OCI-LY1 (cell line): ENCODE measurements around the gene HNRNPF.

ENCODE experiments used
- H2AFZ ChIP-seq: fragments of 200-600 bp; sonication (generic), shearing (Covaris generic); 2 replicates; pipeline ENCODE4 v1.6.0; 2014; ENCODE audit warnings: antibody characterized with exemption, mild to moderate bottlenecking, low read length
- H3F3A ChIP-seq: fragments of 200-600 bp; sonication (generic), shearing (Covaris generic); 2 replicates; pipeline ENCODE4 v1.6.0; 2014; ENCODE audit warnings: mild to moderate bottlenecking, antibody characterized with exemption, low read length, moderate library complexity; ENCODE audit not compliant: insufficient read depth
- H3K27ac ChIP-seq: fragments of 200-600 bp; sonication (generic); 2 replicates; pipeline ENCODE4 v1.5.1; 2014; ENCODE audit warnings: low read length, mixed run types, mild to moderate bottlenecking, low read depth; ENCODE audit not compliant: poor library complexity, severe bottlenecking
- H3K27me3 ChIP-seq: fragments of 200-600 bp; sonication (generic); 2 replicates; pipeline ENCODE4 v1.6.0; 2014; ENCODE audit warnings: antibody characterized with exemption, mild to moderate bottlenecking, low read length, moderate library complexity; ENCODE audit not compliant: insufficient read depth
- H3K36me3 ChIP-seq: fragments of 200-600 bp; sonication (generic); 2 replicates; pipeline ENCODE4 v1.6.1; 2014; ENCODE audit warnings: mild to moderate bottlenecking, antibody characterized with exemption, low read length, moderate library complexity, mixed read lengths; ENCODE audit not compliant: insufficient read depth
- H3K4me1 ChIP-seq: fragments of 200-600 bp; sonication (generic); 2 replicates; pipeline ENCODE4 v1.5.1; 2014; ENCODE audit warnings: mild to moderate bottlenecking, low read length, moderate library complexity; ENCODE audit not compliant: insufficient read depth, severe bottlenecking
- H3K4me2 ChIP-seq: fragments of 200-600 bp; sonication (generic), shearing (Covaris generic); 2 replicates; pipeline ENCODE4 v1.6.1; 2014; ENCODE audit warnings: low read length
- H3K4me3 ChIP-seq: fragments of 200-600 bp; sonication (generic); 2 replicates; pipeline ENCODE4 v1.5.1; 2014; ENCODE audit warnings: low read length, low read depth, mild to moderate bottlenecking, mixed read lengths; ENCODE audit not compliant: poor library complexity, severe bottlenecking
- H3K79me2 ChIP-seq: fragments of 200-600 bp; shearing (Covaris generic); 2 replicates; pipeline ENCODE4 v1.6.1; 2016; ENCODE audit warnings: mixed run types, low read length, mixed read lengths; ENCODE audit not compliant: insufficient read depth
- H3K9ac ChIP-seq: fragments of 200-600 bp; sonication (generic), shearing (Covaris generic); 2 replicates; pipeline ENCODE4 v1.6.1; 2014; ENCODE audit warnings: mild to moderate bottlenecking, low read length, mixed read lengths
- H3K9me2 ChIP-seq: fragments of 200-600 bp; sonication (generic), shearing (Covaris generic); 2 replicates; pipeline ENCODE4 v1.6.1; 2014; ENCODE audit warnings: low read depth, mild to moderate bottlenecking, low read length, mixed read lengths
- H3K9me3 ChIP-seq: fragments of 200-600 bp; shearing (Covaris generic); 2 replicates; pipeline ENCODE4 v1.6.1; 2014; ENCODE audit warnings: low read length, mixed read lengths
- H4K20me1 ChIP-seq: fragments of 200-600 bp; sonication (generic), shearing (Covaris generic); 2 replicates; pipeline ENCODE4 v1.6.0; 2016; ENCODE audit warnings: mild to moderate bottlenecking, low read length; ENCODE audit not compliant: insufficient read depth
- CTCF ChIP-seq: fragments of 200-600 bp; sonication (generic), shearing (Covaris generic); IDR thresholded peaks from 2 replicates; pipeline ENCODE4 v1.5.1; 2017; ENCODE audit warnings: mild to moderate bottlenecking, antibody characterized with exemption, low read length, moderate library complexity, mixed read lengths
- EZH2 ChIP-seq: fragments of 200-600 bp; sonication (generic), shearing (Covaris generic); IDR thresholded peaks from 2 replicates; pipeline ENCODE4 v1.8.0; 2017; ENCODE audit warnings: borderline replicate concordance, mixed run types, mild to moderate bottlenecking, antibody characterized with exemption, low read length, moderate library complexity, mixed read lengths

Gene HNRNPF

GRCh38 chr10:43377424-43377883, 31.5 kb downstream of the HNRNPF start:
- TF ChIP-seq CTCF (no peak), EZH2 (no peak)
- Histone ChIP-seq H3F3A (no peaks in the 10 kb centered on the region), H3K27ac (no peak overlapping the region), H3K9ac (no peak overlapping the region), H4K20me1 (no peaks in the 10 kb centered on the region), H3K9me2 (no peaks in the 10 kb centered on the region), H3K4me2 (no peak overlapping the region), H3K4me1 (no peaks in the 10 kb centered on the region), H3K27me3 (no peaks in the 10 kb centered on the region), H3K9me3 (no peaks in the 10 kb centered on the region), H3K4me3 (no peak overlapping the region), H2AFZ (no peak overlapping the region), H3K36me3 (no peaks in the 10 kb centered on the region), H3K79me2 (no peaks in the 10 kb centered on the region)

- H3K9me2 ChIP-seq, result no peaks in the 10 kb centered on the region
- H2AFZ ChIP-seq, result no peak overlapping the region
- no peaks in the 10 kb centered on the region for H4K20me1 ChIP-seq
- H3K4me3 ChIP-seq, result no peak overlapping the region
- H3K4me2 ChIP-seq, result no peak overlapping the region
- peak; percentile 13; the same call in 1 of the 2 replicates for TF ChIP-seq CTCF
- TF ChIP-seq EZH2, result no peak
- no peaks in the 10 kb centered on the region for H3K36me3 ChIP-seq
- H3K27me3 ChIP-seq, result no peaks in the 10 kb centered on the region
- H3K9me3 ChIP-seq, result no peaks in the 10 kb centered on the region
- H3K9ac ChIP-seq, result no peak overlapping the region
- no peaks in the 10 kb centered on the region for H3K79me2 ChIP-seq
- H3K27ac ChIP-seq, result no peak overlapping the region
- no peaks in the 10 kb centered on the region for H3F3A ChIP-seq
- H3K4me1 ChIP-seq, result no peaks in the 10 kb centered on the region
Measured at GRCh38 chr10:43376828-43377423, 32.1 kb downstream of the HNRNPF start.

- no peak overlapping the region for H3K4me2 ChIP-seq
- no peak overlapping the region for H3K9ac ChIP-seq
- no peaks in the 10 kb centered on the region for H3K9me3 ChIP-seq
- no peak overlapping the region for H2AFZ ChIP-seq
- no peaks in the 10 kb centered on the region for H3K27me3 ChIP-seq
- H3K79me2 ChIP-seq, result no peaks in the 10 kb centered on the region
- H3K4me1 ChIP-seq, result no peaks in the 10 kb centered on the region
- H3K36me3 ChIP-seq, result no peaks in the 10 kb centered on the region
- no peak for TF ChIP-seq EZH2
- no peak for TF ChIP-seq CTCF
- H3K27ac ChIP-seq, result no peak overlapping the region
- H3F3A ChIP-seq, result no peaks in the 10 kb centered on the region
- H3K4me3 ChIP-seq, result no peak overlapping the region
- no peaks in the 10 kb centered on the region for H3K9me2 ChIP-seq
- H4K20me1 ChIP-seq, result no peaks in the 10 kb centered on the region
Measured at GRCh38 chr10:43376046-43376635, 32.8 kb downstream of the HNRNPF start.
